A673 (cell line): ENCODE data around the gene PTPN14. TPM values are rescaled to one million over a fixed set of nuclear protein-coding genes. Genes with fewer than 3 reads are reported as not detected.

Experiments used
- BruUV-seq: library from RNA; stranded (reverse); fragments of 400-500 nt; replicated peaks from 2 replicates; lab custom pipeline; 2021; lab: Mats Ljungman, UMichigan
- CTCF ChIA-PET: fragments of 300-600 bp; sonication (Branson Sonifier 250); formaldehyde crosslinking; loops from one replicate; lab custom pipeline; 2022; ENCODE audit warnings: antibody characterized with exemption; lab: Charles Lee
- POLR2A ChIA-PET: fragments of 300-600 bp; sonication (Branson Sonifier 250); formaldehyde crosslinking; loops from one replicate; lab custom pipeline; 2022; ENCODE audit warnings: antibody characterized with exemption; ENCODE audit not compliant: low non-redundant PET; lab: Charles Lee
- DNase-seq: peaks from one replicate; pipeline ENCODE4 v3.0.0-alpha.2; 2015; ENCODE audit warnings: low spot score
- H3K27ac ChIP-seq: fragments of 200-600 bp; sonication (generic); 2 replicates; pipeline ENCODE4 v1.5.1; 2016; ENCODE audit warnings: mixed run types, low read depth, mild to moderate bottlenecking, mixed read lengths, antibody characterized with exemption, low read length; ENCODE audit not compliant: poor library complexity, severe bottlenecking
- H3K27me3 ChIP-seq: fragments of 200-600 bp; sonication (generic); replicated peaks from 2 replicates; pipeline ENCODE4 v1.6.1; 2017; ENCODE audit warnings: mixed run types, low read depth, mild to moderate bottlenecking, mixed read lengths, antibody characterized with exemption, low read length; ENCODE audit not compliant: insufficient read depth, poor library complexity
- H3K36me3 ChIP-seq: fragments of 200-600 bp; sonication (generic); 2 replicates; pipeline ENCODE4 v1.6.1; 2016; ENCODE audit warnings: mixed run types, mild to moderate bottlenecking, mixed read lengths, antibody characterized with exemption, low read length; ENCODE audit not compliant: insufficient read depth, poor library complexity, severe bottlenecking
- H3K4me1 ChIP-seq: fragments of 200-600 bp; sonication (generic); 2 replicates; pipeline ENCODE4 v1.6.1; 2017; ENCODE audit warnings: mixed run types, mild to moderate bottlenecking, mixed read lengths, antibody characterized with exemption, low read length; ENCODE audit not compliant: insufficient read depth, poor library complexity, severe bottlenecking
- H3K4me3 ChIP-seq: fragments of 200-600 bp; sonication (generic); 2 replicates; pipeline ENCODE4 v1.5.1; 2016; ENCODE audit warnings: low read depth, mixed run types, mild to moderate bottlenecking, mixed read lengths, low read length; ENCODE audit not compliant: poor library complexity, severe bottlenecking
- H3K9me3 ChIP-seq: fragments of 200-600 bp; sonication (generic); 2 replicates; pipeline ENCODE4 v1.6.1; 2016; ENCODE audit warnings: mixed run types, low read depth, mild to moderate bottlenecking, mixed read lengths, antibody characterized with exemption, low read length; ENCODE audit not compliant: poor library complexity, severe bottlenecking
- EZH2 ChIP-seq: fragments of 200-600 bp; sonication (generic); IDR thresholded peaks from 2 replicates; pipeline ENCODE4 v1.6.1; 2017; ENCODE audit warnings: borderline replicate concordance, low read depth, mild to moderate bottlenecking, mixed read lengths, antibody characterized with exemption, low read length; ENCODE audit not compliant: poor library complexity, severe bottlenecking
- intact Hi-C: fragments of 100-400 bp; cut with micrococcal nuclease; formaldehyde crosslinking; loops from one replicate; pipeline ENCODE4 v1.10.0; 2022; ENCODE audit not compliant: unreplicated experiment
- total RNA-seq: library from RNA; stranded (reverse); gene quantifications from 2 replicates; pipeline ENCODE4 v1.2.3, GENCODE V29; 2021
- TF ChIP-seq, protein P1 (sequence below): fragments of 300-800, 200-600 bp; sonication (generic); conservative IDR thresholded peaks from 2 replicates; pipeline ENCODE4 v1.5.1; 2017; ENCODE audit warnings: low read depth, mild to moderate bottlenecking, antibody characterized with exemption, low read length, moderate library complexity, mixed read lengths

Gene PTPN14
- total RNA-seq, 1 experiment from 2014 or later: 114 TPM

DNA sequence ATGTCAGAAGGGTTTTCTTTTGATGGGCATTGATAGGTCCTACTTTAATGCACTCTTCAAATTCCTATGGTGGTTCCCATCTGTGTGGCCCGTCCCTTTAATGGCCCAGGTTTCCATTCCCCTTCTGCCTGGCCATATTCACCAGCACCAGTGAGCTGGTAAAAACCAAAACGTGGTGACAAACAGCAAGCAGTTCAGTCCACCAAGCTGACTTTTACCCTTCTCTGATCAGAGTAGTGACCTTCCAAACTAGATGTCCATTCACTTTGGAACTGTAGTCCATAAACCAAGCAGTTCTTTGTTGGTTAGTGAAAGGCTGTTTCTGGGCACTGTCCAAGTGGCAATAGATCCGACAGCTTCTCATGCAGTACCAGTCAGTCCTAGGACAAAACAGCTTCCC, 209.9 kb downstream of the PTPN14 start:
- ChIA-PET CTCF (interaction anchor here (0.5 kb wide), 1 partner anchor 127 kb away, joined by 4 read pairs; no protein-coding TSS in a partner anchor), POLR2A (interaction anchor here (0.5 kb wide), 1 partner anchor 286 kb away, joined by 13 read pairs; no protein-coding TSS in a partner anchor)
- Histone ChIP-seq H3K9me3 (no peaks in the 10 kb centered on the region), H3K4me3 (no peak overlapping the region), H3K36me3 (peaks cover 10% of the 10 kb centered on the region), H3K27ac (no peak overlapping the region), H3K27me3 (no peaks in the 10 kb centered on the region), H3K4me1 (peaks cover 20% of the 10 kb centered on the region)
- DNase-seq: no peak
- BruUV-seq: no TSS peak
- intact Hi-C loops: no loop called here
- no peak for TF ChIP-seq EZH2
- TF ChIP-seq, protein P1, sequence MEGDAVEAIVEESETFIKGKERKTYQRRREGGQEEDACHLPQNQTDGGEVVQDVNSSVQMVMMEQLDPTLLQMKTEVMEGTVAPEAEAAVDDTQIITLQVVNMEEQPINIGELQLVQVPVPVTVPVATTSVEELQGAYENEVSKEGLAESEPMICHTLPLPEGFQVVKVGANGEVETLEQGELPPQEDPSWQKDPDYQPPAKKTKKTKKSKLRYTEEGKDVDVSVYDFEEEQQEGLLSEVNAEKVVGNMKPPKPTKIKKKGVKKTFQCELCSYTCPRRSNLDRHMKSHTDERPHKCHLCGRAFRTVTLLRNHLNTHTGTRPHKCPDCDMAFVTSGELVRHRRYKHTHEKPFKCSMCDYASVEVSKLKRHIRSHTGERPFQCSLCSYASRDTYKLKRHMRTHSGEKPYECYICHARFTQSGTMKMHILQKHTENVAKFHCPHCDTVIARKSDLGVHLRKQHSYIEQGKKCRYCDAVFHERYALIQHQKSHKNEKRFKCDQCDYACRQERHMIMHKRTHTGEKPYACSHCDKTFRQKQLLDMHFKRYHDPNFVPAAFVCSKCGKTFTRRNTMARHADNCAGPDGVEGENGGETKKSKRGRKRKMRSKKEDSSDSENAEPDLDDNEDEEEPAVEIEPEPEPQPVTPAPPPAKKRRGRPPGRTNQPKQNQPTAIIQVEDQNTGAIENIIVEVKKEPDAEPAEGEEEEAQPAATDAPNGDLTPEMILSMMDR: no peak

DNA sequence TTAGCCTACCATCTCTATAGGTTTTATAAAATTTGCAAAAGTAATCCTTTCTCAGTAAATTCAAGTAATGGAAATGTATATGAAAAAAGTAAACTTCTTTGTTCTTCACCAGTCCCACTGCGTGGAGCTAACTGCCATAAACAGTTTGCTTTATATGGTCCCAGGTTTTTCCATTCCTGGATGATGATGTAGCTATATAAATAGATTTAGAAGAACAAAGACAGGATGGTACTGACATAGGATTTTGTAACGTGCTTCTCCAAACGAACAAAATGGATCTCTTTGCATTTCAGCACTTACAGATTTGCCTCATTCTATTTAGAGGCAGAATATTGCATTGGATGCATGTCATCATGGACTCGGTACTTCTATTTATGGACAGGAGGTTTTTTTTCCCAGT, 213.2 kb downstream of the PTPN14 start:
- POLR2A ChIA-PET: no interaction called here
- Histone ChIP-seq H3K27ac (no peak overlapping the region), H3K36me3 (peaks cover 4% of the 10 kb centered on the region), H3K4me1 (peaks cover 39% of the 10 kb centered on the region), H3K4me3 (no peak overlapping the region), H3K9me3 (no peaks in the 10 kb centered on the region), H3K27me3 (no peaks in the 10 kb centered on the region)
- CTCF ChIA-PET: interaction anchor here (0.8 kb wide), 1 partner anchor 124 kb away, joined by 3 read pairs; no protein-coding TSS in a partner anchor
- intact Hi-C loops: no loop called here
- TF ChIP-seq, protein P1: no peak
- TF ChIP-seq EZH2: no peak
- DNase-seq: no peak
- BruUV-seq: no TSS peak

DNA sequence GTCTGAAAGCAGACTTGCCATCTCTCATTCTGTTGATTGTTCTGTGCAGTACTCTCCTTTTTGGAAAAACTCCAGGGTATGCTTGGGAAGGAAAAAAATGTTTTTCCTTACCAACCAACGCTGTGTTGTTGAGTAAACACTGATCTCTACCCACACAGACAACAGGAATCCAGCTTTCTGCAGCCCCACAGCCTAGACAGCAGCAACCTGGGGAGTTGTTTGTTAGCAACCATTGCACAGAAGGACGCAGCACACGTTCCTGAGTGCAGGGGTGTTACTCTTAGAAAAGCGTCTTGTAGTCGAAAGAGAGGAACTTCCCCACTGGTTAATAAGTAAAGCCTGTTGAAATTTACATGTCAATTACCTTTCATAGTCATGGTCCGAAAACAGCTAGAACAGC, 213.9 kb downstream of the PTPN14 start:
- no peaks in the 10 kb centered on the region for H3K27me3 ChIP-seq
- ChIA-PET POLR2A (no interaction called here), CTCF (interaction anchor here (0.6 to 0.8 kb wide), 2 partner anchors 65 to 123 kb away, joined by 3 to 4 read pairs; no protein-coding TSS in a partner anchor)
- H3K4me3 ChIP-seq: no peak overlapping the region
- peak overlapping the region; percentile 43 for H3K27ac ChIP-seq
- peaks cover 4% of the 10 kb centered on the region for H3K36me3 ChIP-seq
- peak; percentile 40 for DNase-seq
- H3K9me3 ChIP-seq: no peaks in the 10 kb centered on the region
- BruUV-seq: no TSS peak
- TF ChIP-seq, protein P1: no peak
- peaks cover 42% of the 10 kb centered on the region for H3K4me1 ChIP-seq
- intact Hi-C loops: no loop called here
